CD4-positive, alpha-beta T cell treated with Interleukin-1 beta for 1 hour (primary cell): ENCODE measurements around the gene ITM2C.

Source experiments
- DNase-seq, 2 donors: peaks; one replicate each; pipeline ENCODE4 v3.0.0-alpha.2; 2020 to 2022

ITM2C gene

DNA sequence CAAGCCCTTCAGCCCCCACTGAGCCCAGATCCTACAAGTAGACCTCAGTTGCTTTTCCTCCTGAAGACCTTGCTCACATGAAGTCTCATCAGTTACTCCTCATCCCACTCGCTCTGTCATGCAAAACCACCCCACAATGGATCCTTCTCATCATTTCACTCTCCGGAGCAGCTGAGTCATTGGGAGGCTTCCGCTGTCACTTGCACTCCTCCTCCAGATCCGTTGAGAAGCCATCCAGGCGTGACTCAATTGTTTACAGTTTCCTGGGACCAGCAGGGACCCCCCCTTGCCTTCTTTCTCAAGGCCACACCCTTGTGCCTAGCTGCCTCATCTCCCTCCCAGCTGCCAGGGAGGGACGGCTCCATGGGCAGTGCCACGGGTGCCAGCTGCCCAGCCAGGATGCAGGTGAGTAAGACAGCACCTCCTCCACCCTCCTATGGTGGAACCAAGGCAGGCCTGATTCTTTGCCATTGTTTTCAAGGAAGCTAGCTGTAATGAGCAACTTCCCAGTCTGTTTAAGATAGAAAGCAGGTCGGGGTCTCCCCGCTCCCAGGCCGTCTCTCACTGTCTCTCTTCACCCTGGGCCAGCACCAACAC lies 44.0 kb downstream of the ITM2C start:
- no peak for DNase-seq

GRCh38 chr2:230909841-230910545 lies 45.3 kb downstream of the ITM2C start:
- DNase-seq = no peak

- DNase-seq = no peak
Observed at GRCh38 chr2:230910546-230911177, 45.9 kb downstream of the ITM2C start.

GRCh38 chr2:230912046-230912445 lies 47.3 kb downstream of the ITM2C start:
- DNase-seq = no peak

- DNase-seq = no peak
Observed at GRCh38 chr2:230912724-230913123, 48.0 kb downstream of the ITM2C start.

DNA sequence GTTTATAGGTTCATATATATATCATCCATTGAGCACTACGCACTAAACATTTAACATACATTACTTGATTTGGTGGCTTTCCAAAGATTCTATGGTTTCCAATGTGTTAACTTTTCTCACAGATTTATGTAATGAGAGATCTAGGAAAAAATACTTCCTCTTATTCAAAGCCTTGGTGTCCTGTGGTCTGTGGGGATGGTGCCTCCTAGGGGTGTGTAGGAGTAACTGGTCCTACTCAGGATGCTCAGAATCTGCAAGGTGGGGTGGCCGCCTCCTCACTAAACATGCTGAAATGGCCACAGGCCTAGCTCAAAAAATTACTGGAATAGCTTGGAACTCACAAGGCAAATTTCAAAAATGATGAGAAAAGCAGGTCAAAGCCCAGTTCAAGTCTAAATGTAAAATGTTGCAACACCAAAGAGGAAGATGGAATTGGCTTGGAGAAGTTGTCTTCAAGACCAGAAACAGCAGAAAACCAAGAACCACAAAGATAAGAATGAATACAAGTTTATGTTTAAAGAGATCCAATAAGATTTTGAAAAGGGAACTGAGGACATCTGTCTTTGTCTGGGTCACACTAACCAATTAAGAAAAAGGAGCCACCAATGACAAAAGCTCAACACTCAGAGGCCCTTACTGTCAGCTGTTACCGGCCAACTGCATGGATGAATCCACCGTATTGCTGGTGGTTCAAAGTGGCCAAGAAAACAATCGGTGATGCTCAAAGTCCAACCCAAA lies 48.8 kb downstream of the ITM2C start:
- DNase-seq = peak; percentile 26 to 54

GRCh38 chr2:230914886-230915285 lies 50.1 kb downstream of the ITM2C start:
- DNase-seq = no peak

DNA sequence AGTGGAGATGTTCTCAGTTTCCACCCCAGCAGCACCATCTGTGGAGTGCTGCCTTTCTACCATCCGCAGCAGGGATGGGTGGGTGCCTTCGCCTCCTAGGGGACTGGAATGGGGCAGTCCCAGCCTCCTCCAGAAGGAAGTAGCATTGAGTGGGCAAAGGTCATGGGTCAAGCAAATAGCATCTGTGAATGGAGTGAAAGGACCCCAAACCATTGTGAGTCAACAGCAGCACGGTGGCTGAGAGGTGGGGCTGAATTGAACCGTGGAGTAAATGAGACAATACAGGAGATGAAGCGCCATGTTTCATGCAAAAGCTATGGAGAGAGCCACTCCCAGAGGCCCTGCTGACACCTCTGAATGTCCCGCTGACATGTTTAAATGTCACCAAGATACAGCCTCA lies 50.6 kb downstream of the ITM2C start:
- DNase-seq = no peak

GRCh38 chr2:230916218-230916617 lies 51.5 kb downstream of the ITM2C start:
- DNase-seq = no peak

DNA sequence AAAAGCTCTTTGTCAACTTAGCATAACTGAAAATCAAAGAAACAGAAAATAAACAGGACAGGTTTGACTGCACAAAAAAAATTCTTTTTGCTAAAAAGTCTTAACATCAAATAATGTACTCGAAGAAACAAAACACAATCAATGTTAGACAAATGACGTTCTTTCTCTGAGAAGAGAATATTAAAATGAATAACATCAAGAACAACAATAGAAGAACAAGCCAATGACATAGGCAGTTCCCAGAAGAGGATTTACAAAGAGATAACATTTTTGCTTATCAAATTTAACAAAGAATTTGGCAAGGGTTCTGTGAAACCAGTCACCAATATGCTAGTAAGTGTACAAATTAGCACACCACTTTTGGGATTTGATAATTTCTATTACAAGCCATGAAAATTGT lies 54.5 kb downstream of the ITM2C start:
- DNase-seq = no peak

GRCh38 chr2:230919681-230920080 lies 54.9 kb downstream of the ITM2C start:
- no peak for DNase-seq

DNA sequence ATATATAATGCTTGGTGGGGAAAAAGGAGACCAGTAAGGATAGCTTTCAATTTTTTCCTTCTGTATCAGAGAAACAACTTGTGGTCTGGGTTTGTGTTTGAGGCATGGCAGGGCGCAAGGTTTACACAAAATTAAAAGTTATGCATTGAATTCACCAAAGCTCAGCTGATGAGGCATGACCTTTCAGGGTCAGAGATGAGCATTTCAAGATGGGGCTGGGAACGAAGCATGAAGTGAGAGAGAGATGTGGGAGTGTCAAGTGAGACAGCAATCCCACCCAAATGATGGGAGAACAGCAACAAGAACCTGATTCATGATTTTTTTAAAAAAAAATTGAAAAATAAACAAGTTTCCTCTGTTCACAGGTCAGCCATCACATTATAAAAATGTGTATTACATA lies 55.4 kb downstream of the ITM2C start:
- DNase-seq = no peak

DNA sequence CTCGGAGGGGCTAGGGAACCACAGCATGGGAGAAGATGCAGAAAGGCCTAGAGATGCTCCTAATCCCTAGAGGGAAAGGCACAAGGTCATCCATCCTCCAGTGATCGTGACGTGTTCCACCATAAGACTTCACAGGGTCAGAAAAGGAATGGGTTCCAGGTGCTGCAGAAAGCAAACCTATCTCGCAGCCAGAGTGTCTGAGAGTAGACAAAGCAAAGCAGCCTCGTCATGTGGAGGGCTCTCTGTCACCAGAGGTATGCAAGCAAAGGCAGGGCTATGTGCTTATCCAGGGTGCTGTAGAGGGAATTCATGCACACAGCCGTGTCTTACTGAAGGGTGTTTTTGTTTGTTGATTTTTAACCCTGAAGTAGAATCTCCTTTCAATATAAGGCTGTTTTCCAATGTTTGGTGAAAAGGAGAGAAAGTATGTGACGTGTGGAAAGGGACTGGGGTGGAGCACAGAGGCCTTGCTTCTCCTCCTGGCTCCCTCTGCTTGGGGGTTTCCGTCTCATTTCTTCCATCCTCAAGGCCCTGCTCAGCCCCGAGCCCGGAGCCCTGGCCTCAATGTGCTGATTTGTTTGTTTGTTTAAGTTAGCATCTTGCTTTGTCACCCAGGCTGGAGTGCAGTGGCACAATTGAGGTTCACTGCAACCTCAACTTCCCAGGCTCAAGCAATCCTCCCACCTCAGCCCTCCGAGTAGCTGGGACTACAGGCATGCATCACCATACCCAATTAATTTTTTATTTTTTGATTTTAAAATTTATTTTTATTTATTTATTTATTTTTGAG lies 57.3 kb downstream of the ITM2C start:
- no peak for DNase-seq

GRCh38 chr2:230922951-230923717 lies 58.4 kb downstream of the ITM2C start:
- DNase-seq = no peak

GRCh38 chr2:230924092-230924469 lies 59.3 kb downstream of the ITM2C start:
- DNase-seq = no peak

DNA sequence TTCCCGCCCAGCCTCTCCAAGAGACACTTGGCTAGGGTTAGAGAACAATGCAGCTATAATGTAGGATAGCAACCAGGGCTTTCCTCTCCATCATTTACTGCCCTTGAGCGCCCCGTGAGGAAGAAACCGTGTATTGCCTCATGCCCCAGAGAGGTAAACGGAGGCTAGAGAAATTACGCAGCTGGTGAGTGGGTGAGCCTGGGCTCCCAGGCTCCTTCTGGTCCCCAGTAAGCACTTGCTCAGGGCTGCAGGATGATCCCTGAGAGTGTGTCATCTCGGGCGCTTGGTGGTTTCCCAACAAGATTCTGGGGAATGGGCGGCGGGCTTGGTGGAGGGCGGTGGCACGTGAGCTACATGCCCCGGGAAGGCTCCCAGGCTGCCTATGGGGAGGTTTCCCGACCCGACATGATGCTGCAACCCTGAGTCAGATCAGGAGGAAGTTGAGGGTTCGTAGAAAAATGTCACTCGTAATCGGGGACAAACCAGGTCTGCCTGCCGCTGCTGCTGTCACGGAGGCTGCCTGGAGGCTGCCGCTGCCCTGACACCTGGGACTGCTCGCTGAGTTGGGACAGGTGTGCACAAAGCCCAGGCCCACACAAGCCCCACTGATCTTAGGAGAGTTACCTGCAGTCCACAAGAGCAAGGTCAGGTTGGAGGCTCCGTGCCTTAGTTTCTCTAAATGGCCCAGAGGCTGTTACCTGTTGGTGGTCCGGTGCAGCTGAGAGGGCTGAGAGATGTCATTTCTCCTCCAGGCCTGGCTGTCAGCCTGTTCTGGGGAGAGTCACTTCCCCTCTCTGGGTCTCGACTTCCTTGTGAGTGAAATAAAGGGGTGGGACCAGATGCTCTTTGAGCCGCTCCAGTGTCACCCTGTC lies 60.0 kb downstream of the ITM2C start, which contains the start of gene GPR55:
Gene GPR55, minus strand, starts transcription at position 773 of the 872 bp plus-strand sequence. CDS start 14,280 bp downstream, outside the sequence.
- DNase-seq = peak; percentile 58 to 59

GRCh38 chr2:230925443-230925878 lies 60.7 kb downstream of the ITM2C start:
- no peak for DNase-seq

GRCh38 chr2:230925879-230926765 lies 61.4 kb downstream of the ITM2C start:
- no peak for DNase-seq

DNA sequence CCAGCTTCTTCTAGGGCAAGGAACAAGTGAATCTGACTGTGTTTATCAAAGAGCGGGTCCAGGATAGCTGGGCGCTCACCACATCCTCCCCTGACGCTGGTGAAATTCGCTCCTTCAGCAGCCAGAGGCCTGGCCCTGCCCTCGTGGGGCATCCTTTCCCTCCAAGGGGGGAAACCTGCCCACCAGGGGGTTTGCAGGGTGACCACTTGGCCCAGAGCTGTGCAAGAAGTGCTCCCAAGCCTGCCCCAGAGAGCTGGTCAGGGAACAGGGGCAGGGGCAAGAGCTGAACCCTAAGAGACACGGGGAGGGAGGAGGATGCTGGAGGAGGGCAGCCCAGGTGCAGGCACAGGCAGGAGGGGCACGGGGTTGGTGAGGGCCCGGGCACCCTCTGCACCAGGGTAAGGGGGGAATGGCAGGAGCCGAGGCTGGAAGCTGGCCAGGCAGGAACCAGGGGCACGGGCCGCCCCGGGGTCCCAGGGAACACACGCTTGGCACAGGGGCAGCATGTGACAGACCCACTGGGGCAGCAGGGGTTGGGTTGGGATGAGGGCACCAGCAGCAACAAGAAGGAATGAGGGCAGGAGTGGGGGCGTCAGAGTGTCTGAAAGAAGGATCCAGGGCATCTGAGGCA lies 63.1 kb downstream of the ITM2C start:
- no peak for DNase-seq
